ENCODE data around the gene TPPP2. TPM values are rescaled to one million over a fixed set of nuclear protein-coding genes. Genes with fewer than 3 reads are reported as not detected.

The TPPP2 gene
- total and polyA plus RNA-seq, 2 donors (not counting 1 experiment from before 2014, with no cell fraction given): not detected

GRCh38 chr14:21041676-21042433, 11.8 kb downstream of the TPPP2 start, which contains the start of gene RNASE7:
Gene RNASE7, plus strand, starts transcription at chr14:21042362. Its CDS starts 631 bp downstream, at chr14:21042993.
- H3K4me1 ChIP-seq (ENCODE audit: control insufficient read depth, extremely low read depth, insufficient read depth, low read length): no peaks in the 10 kb centered on the region
- H3K79me2 ChIP-seq (ENCODE audit: control insufficient read depth, insufficient read depth, low read length): no peaks in the 10 kb centered on the region

GRCh38 chr14:21042918-21043317, 12.9 kb downstream of the TPPP2 start:
- H3K4me1 ChIP-seq (ENCODE audit: control insufficient read depth, extremely low read depth, insufficient read depth, low read length): no peaks in the 10 kb centered on the region
- no peaks in the 10 kb centered on the region for H3K36me3 ChIP-seq (ENCODE audit: control insufficient read depth, insufficient read depth, low read length)
- peaks cover 11% of the 10 kb centered on the region for H3K27me3 ChIP-seq (ENCODE audit: control insufficient read depth, insufficient read depth, low read length)
- H2AFZ ChIP-seq (ENCODE audit: low read length): no peak overlapping the region
- H3K79me2 ChIP-seq (ENCODE audit: control insufficient read depth, insufficient read depth, low read length): no peaks in the 10 kb centered on the region
- H3K27ac ChIP-seq (ENCODE audit: insufficient read depth, low read length): no peak overlapping the region
- no peak overlapping the region for H3K4me2 ChIP-seq (ENCODE audit: extremely low read depth, insufficient read depth, low read length)
- H3K9me3 ChIP-seq (ENCODE audit: control insufficient read depth, insufficient read depth, low read depth, low read length): no peaks in the 10 kb centered on the region
- no peak overlapping the region for H3K9ac ChIP-seq (ENCODE audit: insufficient read depth, low read length)
- TF ChIP-seq, protein P1, sequence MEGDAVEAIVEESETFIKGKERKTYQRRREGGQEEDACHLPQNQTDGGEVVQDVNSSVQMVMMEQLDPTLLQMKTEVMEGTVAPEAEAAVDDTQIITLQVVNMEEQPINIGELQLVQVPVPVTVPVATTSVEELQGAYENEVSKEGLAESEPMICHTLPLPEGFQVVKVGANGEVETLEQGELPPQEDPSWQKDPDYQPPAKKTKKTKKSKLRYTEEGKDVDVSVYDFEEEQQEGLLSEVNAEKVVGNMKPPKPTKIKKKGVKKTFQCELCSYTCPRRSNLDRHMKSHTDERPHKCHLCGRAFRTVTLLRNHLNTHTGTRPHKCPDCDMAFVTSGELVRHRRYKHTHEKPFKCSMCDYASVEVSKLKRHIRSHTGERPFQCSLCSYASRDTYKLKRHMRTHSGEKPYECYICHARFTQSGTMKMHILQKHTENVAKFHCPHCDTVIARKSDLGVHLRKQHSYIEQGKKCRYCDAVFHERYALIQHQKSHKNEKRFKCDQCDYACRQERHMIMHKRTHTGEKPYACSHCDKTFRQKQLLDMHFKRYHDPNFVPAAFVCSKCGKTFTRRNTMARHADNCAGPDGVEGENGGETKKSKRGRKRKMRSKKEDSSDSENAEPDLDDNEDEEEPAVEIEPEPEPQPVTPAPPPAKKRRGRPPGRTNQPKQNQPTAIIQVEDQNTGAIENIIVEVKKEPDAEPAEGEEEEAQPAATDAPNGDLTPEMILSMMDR (conservative IDR thresholded peaks at IDR 0.05 in 1 of 2, IDR thresholded peaks at IDR 0.05 in 1 of 2; ENCODE audit: low read depth in 1 of 2, low read length in 2 of 2): no peak
- no peak for TF ChIP-seq EZH2 (IDR thresholded peaks at IDR 0.05; ENCODE audit: low read length, missing control alignments)
- H3K4me3 ChIP-seq (replicated peaks in 1 of 4; ENCODE audit: control extremely low read depth in 1 of 4, insufficient read depth in 1 of 4, low read depth in 3 of 4, low read length in 4 of 4): no peak overlapping the region
- no peaks in the 10 kb centered on the region for H4K20me1 ChIP-seq (ENCODE audit: control insufficient read depth, extremely low read depth, insufficient read depth, low read length)
- no peak for DNase-seq (ENCODE audit: low read depth in 2 of 2)

More at GRCh38 chr14:21041676-21042433, 11.8 kb downstream of the TPPP2 start, which contains the start of gene RNASE7:
- DNase-seq (ENCODE audit: low read depth in 2 of 2): peak in 1 of 2 donors; percentile 57
- Histone ChIP-seq H3K27me3 (ENCODE audit: control insufficient read depth, insufficient read depth, low read length) (peaks cover 13% of the 10 kb centered on the region), H2AFZ (ENCODE audit: low read length) (no peak within 1 kb of the TSS), H3K9me3 (ENCODE audit: control insufficient read depth, insufficient read depth, low read depth, low read length) (no peaks in the 10 kb centered on the region), H4K20me1 (ENCODE audit: control insufficient read depth, extremely low read depth, insufficient read depth, low read length) (no peaks in the 10 kb centered on the region), H3K9ac (ENCODE audit: insufficient read depth, low read length) (no peak within 1 kb of the TSS), H3K4me3 (replicated peaks in 1 of 4; ENCODE audit: control extremely low read depth in 1 of 4, insufficient read depth in 1 of 4, low read depth in 3 of 4, low read length in 4 of 4) (no peak within 1 kb of the TSS), H3K4me2 (ENCODE audit: extremely low read depth, insufficient read depth, low read length) (no peak within 1 kb of the TSS), H3K27ac (ENCODE audit: insufficient read depth, low read length) (no peak within 1 kb of the TSS), H3K36me3 (ENCODE audit: control insufficient read depth, insufficient read depth, low read length) (no peaks in the 10 kb centered on the region)
- TF ChIP-seq EZH2 (IDR thresholded peaks at IDR 0.05; ENCODE audit: low read length, missing control alignments): no peak
- TF ChIP-seq, protein P1 (conservative IDR thresholded peaks at IDR 0.05 in 1 of 2, IDR thresholded peaks at IDR 0.05 in 1 of 2; ENCODE audit: low read depth in 1 of 2, low read length in 2 of 2): no peak

- no peaks in the 10 kb centered on the region for H4K20me1 ChIP-seq (ENCODE audit: control insufficient read depth, extremely low read depth, insufficient read depth, low read length)
- no peak overlapping the region for H2AFZ ChIP-seq (ENCODE audit: low read length)
- peaks cover 8% of the 10 kb centered on the region for H3K27me3 ChIP-seq (ENCODE audit: control insufficient read depth, insufficient read depth, low read length)
- H3K36me3 ChIP-seq (ENCODE audit: control insufficient read depth, insufficient read depth, low read length): no peaks in the 10 kb centered on the region
- no peak for TF ChIP-seq EZH2 (IDR thresholded peaks at IDR 0.05; ENCODE audit: low read length, missing control alignments)
- TF ChIP-seq, protein P1 (conservative IDR thresholded peaks at IDR 0.05 in 1 of 2, IDR thresholded peaks at IDR 0.05 in 1 of 2; ENCODE audit: low read depth in 1 of 2, low read length in 2 of 2): no peak
- H3K4me2 ChIP-seq (ENCODE audit: extremely low read depth, insufficient read depth, low read length): no peak overlapping the region
- DNase-seq (ENCODE audit: low read depth in 2 of 2): no peak
- H3K4me1 ChIP-seq (ENCODE audit: control insufficient read depth, extremely low read depth, insufficient read depth, low read length): no peaks in the 10 kb centered on the region
- H3K27ac ChIP-seq (ENCODE audit: insufficient read depth, low read length): no peak overlapping the region
- H3K9me3 ChIP-seq (ENCODE audit: control insufficient read depth, insufficient read depth, low read depth, low read length): no peaks in the 10 kb centered on the region
- H3K9ac ChIP-seq (ENCODE audit: insufficient read depth, low read length): no peak overlapping the region
- no peaks in the 10 kb centered on the region for H3K79me2 ChIP-seq (ENCODE audit: control insufficient read depth, insufficient read depth, low read length)
- no peak overlapping the region for H3K4me3 ChIP-seq (replicated peaks in 1 of 4; ENCODE audit: control extremely low read depth in 1 of 4, insufficient read depth in 1 of 4, low read depth in 3 of 4, low read length in 4 of 4)
Measured at GRCh38 chr14:21043387-21043973, 13.5 kb downstream of the TPPP2 start.

Measured in fibroblast of lung (primary cell).